Measurements from ENCODE around the gene BPIFA2.
"Not testable (repeated sequence)": the region's sequence is repeated elsewhere in the genome, so short reads cannot be mapped to it uniquely, and the experiment has no call there.

Gene BPIFA2

GRCh38 chr20:33159713-33160112 is 8.2 kb upstream of the BPIFA2 start:
- DNase-seq (ENCODE audit: low read depth in 2 of 2, low spot score in 1 of 2) = no peak

GRCh38 chr20:33160681-33161080 is 7.3 kb upstream of the BPIFA2 start:
- no peak for DNase-seq (ENCODE audit: low read depth in 2 of 2, low spot score in 1 of 2)

GRCh38 chr20:33162313-33162712 is 5.6 kb upstream of the BPIFA2 start:
- DNase-seq (ENCODE audit: low read depth in 2 of 2, low spot score in 1 of 2) = no peak

GRCh38 chr20:33162753-33163152 is 5.2 kb upstream of the BPIFA2 start:
- no peak for DNase-seq (ENCODE audit: low read depth in 2 of 2, low spot score in 1 of 2)

- DNase-seq (ENCODE audit: low read depth in 2 of 2, low spot score in 1 of 2) = no peak
Measured at GRCh38 chr20:33163856-33164762, 3.9 kb upstream of the BPIFA2 start.

- DNase-seq (ENCODE audit: low read depth in 2 of 2, low spot score in 1 of 2) = no peak
Measured at GRCh38 chr20:33164763-33165095, 3.2 kb upstream of the BPIFA2 start.

GRCh38 chr20:33165416-33166055 is 2.4 kb upstream of the BPIFA2 start:
- no peak for DNase-seq (ENCODE audit: low read depth in 2 of 2, low spot score in 1 of 2)

- no peak for DNase-seq (ENCODE audit: low read depth in 2 of 2, low spot score in 1 of 2)
Measured at GRCh38 chr20:33166533-33167113, 1.3 kb upstream of the BPIFA2 start.

GRCh38 chr20:33169176-33169794 is 1.3 kb downstream of the BPIFA2 start:
- DNase-seq (ENCODE audit: low read depth in 2 of 2, low spot score in 1 of 2) = no peak

GRCh38 chr20:33172781-33173180 is 4.8 kb downstream of the BPIFA2 start:
- no peak for DNase-seq (ENCODE audit: low read depth in 2 of 2, low spot score in 1 of 2)

GRCh38 chr20:33175123-33175522 is 7.2 kb downstream of the BPIFA2 start:
- no peak for DNase-seq (ENCODE audit: low read depth in 2 of 2, low spot score in 1 of 2)

- no peak for DNase-seq (ENCODE audit: low read depth in 2 of 2, low spot score in 1 of 2)
Measured at GRCh38 chr20:33176101-33176500, 8.1 kb downstream of the BPIFA2 start.

- no peak for DNase-seq (ENCODE audit: low read depth in 2 of 2, low spot score in 1 of 2)
Measured at GRCh38 chr20:33177866-33178265, 9.9 kb downstream of the BPIFA2 start.

GRCh38 chr20:33178726-33179125 is 10.8 kb downstream of the BPIFA2 start:
- DNase-seq (ENCODE audit: low read depth in 2 of 2, low spot score in 1 of 2) = no peak

GRCh38 chr20:33180169-33180568 is 12.2 kb downstream of the BPIFA2 start:
- no peak for DNase-seq (ENCODE audit: low read depth in 2 of 2, low spot score in 1 of 2)

- DNase-seq (ENCODE audit: low read depth in 2 of 2, low spot score in 1 of 2) = no peak
Measured at GRCh38 chr20:33181482-33182093, 13.6 kb downstream of the BPIFA2 start.

- DNase-seq (ENCODE audit: low read depth in 2 of 2, low spot score in 1 of 2) = no peak
Measured at GRCh38 chr20:33183312-33183711, 15.4 kb downstream of the BPIFA2 start.

GRCh38 chr20:33185031-33185590 is 17.2 kb downstream of the BPIFA2 start:
- not testable (repeated sequence) for DNase-seq (ENCODE audit: low read depth in 2 of 2, low spot score in 1 of 2)

- DNase-seq (ENCODE audit: low read depth in 2 of 2, low spot score in 1 of 2) = no peak
Measured at GRCh38 chr20:33187491-33187890, 19.5 kb downstream of the BPIFA2 start.

- DNase-seq (ENCODE audit: low read depth in 2 of 2, low spot score in 1 of 2) = no peak
Measured at GRCh38 chr20:33188421-33188820, 20.5 kb downstream of the BPIFA2 start.

- no peak for DNase-seq (ENCODE audit: low read depth in 2 of 2, low spot score in 1 of 2)
Measured at GRCh38 chr20:33191484-33191883, 23.5 kb downstream of the BPIFA2 start.

All from stimulated activated CD8-positive, alpha-beta memory T cell treated with anti-CD3 and anti-CD28 coated beads, Interleukin-4, amount 100 ng/mL, for 1 hour (primary cell).